Endometrium (tissue), 2 donors: ENCODE results near the gene UPP2.

Experiments
- FAIRE-seq: peaks from 2 replicates; lab custom pipeline; 2012; peaks lifted over from hg19 to GRCh38; lab: Jason Lieb, UNC
- donor health status: control.
- donor health status: control.

The UPP2 gene

GRCh38 chr2:158101384-158101926, at the start of gene UPP2:
Gene UPP2 (plus strand): TSS chr2:158101876. CDS start chr2:158102064, 188 bp downstream.
- no peak for FAIRE-seq

DNA sequence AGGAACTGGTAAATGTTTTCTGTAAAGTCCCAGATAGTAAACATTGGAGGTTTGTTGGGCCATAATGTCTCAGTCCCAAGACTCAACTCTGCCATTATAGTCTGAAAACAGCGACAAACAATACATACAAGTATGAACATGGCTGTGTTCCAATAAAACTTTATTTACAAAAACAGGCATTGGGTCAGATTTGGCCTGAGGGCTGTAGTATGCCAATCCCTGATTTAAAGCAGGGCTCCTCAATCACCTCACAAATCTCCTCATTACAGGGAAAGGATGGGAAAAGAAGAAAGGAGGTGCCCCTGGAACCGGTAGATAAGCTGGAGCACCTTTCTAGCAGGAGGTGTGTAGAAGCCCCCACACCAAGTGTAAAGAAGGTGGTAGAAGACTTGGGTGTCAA, 48.9 kb upstream of the UPP2 start:
- no peak for FAIRE-seq

DNA sequence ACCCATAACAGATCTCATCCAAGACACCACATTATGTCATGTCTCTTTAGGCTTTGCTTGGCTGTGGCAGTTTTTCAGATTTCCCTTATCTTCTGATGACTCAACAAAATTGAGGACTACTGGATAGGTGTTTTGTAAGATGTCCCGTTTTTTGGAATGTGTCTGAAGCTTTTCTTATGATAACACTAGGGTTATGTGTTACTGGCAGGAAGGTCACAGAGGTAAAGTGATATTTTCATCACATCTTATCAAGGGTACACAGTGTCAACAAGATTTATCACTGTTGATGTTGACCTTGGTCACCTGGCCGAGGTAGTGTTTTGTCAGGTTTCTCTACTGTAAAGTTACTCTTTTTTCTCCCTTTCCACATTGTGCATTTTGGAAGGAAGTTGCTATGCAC, 44.8 kb upstream of the UPP2 start:
- no peak for FAIRE-seq

DNA sequence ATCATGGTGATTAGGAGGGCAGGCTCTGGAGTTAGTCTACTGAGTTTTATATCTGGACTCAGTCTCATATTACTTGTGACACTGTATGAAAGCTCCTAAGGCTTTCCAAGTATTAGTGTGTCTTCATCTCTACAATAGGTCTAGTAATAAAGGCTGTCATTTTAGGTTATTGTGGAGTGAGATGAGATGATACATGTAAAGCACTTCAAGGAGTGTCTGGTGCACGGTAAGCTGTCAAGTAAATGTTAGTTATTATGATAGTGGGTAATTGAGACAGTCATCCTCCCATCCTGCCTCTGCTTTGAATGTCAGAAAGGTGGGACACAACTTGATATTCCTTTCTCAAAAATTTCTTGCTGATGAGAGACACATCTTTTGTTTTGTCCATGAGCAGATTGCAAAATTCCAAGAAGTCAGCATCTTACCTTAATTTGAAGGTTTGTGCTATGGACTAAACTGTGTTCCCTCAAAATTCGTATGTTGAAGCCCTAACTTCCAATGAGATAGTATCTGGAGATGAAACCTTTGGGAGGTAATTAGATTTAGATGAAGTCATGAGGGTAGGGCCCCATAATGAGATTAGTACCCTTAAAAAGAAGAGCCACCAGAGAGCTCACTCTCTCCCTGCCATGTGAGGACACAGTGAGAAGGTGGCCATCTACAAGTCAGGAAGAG, 41.4 kb upstream of the UPP2 start:
- FAIRE-seq = no peak

DNA sequence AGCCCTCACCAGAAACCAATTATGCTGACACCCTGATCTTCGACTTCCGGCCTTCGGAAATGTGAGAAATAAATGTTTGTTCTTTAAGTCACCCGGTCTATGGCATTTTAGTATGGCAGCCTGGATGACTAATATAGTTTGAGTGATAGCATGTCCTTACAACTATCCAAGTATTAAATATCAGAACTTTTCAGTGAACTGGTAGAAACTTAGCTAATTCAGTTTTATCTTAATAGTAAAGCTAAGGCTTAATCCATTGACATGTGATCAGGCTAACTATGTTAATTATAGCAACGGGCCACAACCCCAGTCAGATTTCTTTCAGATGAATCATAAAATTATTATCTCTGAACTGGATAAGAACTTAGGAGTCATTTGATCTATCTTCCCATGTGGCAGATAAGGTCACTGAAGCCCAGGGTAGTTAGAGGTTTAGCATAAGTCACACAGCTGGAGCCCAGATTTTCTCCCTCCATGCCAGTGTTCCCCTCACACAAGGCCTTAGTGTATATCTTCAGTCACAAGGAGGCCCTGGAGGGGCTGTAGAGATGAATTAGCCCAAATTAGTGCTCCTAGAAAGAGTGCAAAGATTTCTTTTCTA, 40.7 kb upstream of the UPP2 start:
- FAIRE-seq = no peak

DNA sequence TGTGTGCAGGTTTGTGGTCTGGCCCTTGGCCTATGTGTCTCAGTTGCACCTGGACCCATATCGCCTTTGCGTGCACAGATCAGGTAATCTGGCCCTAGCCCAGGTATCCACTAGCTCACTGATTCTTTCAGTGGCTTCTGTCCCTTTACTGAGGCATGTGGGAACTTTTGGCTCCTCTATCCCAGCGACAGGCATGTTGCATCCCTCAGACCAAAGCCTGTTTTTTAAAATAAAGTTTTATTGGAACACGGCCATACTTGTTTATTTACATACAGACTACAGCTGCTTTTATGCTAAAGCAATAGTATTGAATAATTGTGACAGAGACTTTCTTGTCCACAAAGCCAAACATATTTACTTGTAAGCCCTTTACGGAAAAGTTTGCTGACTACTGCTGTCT, 39.9 kb upstream of the UPP2 start:
- FAIRE-seq = no peak

DNA sequence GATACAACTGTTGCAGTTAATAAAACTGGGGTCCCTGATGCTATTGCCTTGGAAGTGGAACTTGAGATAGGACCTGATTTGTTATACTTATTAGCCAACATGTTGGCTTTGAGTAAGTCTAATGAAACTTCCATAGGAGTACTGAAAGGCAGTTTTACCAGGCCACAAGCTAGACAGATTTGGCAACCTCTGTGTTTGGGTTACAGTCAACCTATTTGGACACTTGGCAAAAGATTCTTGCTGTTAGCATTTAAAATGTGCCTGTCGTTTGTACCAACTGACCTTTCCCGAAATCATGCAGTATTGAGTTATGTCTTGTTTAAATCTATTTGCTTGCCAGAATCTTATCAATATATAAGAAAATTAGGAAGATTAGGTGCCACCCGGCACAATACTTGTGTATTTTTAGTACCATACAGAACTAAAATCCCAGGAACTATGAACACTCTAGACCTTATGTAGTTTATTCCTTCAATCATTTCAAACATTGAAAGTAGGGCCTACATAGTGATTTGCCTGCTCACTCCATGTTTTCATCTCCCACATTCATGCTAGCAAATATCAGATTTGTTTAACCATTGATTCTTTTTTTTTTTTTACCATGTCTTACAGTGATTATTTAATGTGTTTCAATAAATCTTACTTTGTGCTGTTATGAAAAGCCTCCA, 35.5 kb upstream of the UPP2 start:
- FAIRE-seq = no peak

GRCh38 chr2:158071018-158071417, 30.7 kb upstream of the UPP2 start:
- no peak for FAIRE-seq

GRCh38 chr2:158072361-158072760, 29.3 kb upstream of the UPP2 start:
- FAIRE-seq = no peak

DNA sequence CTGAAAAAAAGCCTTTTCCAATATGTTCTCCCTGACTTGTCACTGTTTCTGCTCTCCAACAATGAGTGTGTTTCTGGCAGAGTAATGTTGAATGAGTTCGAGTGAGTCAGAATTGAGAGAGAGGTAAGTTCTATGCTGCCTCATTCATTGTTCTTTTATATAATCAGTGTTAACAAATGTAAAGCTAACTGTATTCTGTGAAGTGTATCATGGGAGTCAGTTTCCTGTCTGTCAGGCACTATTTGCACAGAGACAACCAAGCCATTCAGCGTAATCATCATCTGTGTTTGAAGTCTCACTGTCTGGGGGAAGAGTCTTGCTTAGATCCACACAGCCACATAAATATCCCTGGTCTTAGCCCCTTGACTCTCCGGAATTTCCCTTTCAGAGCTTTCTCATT, 22.0 kb upstream of the UPP2 start:
- FAIRE-seq = no peak

- no peak for FAIRE-seq
Measured at GRCh38 chr2:158088093-158088492, 13.6 kb upstream of the UPP2 start.

DNA sequence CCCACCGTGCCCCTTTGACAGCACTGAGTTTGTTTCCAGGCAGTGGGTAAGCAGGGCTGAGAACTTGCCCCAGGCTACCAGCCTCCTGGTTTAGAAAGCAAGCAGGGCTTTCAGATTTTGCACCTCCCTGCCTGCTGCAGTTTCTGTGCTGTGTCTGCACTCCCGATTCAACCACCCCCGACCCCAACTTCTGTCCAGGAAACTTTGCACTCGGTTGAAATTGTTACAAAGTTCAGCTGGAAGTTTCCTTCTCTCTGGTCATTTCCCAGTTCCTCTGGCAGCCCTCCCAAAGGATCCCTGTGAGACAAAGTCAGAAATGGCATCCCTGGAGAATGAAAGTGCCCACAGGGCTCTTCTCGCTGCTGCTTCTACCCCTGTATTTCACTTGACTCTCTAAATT, 12.4 kb upstream of the UPP2 start:
- FAIRE-seq = no peak

DNA sequence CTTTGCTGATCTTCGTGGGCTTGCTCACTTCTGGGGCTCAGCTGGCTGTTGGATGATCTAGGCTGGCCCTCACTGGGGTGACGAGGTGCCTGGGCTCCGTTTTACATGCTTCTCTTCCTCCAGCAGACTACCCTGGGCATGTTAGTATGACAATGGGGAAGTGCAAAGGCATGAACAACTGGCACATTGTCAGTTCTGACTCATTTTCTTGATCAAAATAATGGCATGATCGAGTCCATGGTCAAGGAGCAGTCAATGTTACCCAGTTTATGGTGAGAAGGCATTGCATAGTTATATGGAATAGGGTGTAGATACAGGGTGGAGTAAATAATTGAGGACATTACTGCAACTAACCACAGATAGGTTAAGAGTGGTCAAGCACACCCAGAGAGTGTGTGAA, 10.0 kb upstream of the UPP2 start:
- no peak for FAIRE-seq

GRCh38 chr2:158094487-158095092, 7.1 kb upstream of the UPP2 start:
- no peak for FAIRE-seq

- FAIRE-seq = no peak
Measured at GRCh38 chr2:158095269-158095668, 6.4 kb upstream of the UPP2 start.

DNA sequence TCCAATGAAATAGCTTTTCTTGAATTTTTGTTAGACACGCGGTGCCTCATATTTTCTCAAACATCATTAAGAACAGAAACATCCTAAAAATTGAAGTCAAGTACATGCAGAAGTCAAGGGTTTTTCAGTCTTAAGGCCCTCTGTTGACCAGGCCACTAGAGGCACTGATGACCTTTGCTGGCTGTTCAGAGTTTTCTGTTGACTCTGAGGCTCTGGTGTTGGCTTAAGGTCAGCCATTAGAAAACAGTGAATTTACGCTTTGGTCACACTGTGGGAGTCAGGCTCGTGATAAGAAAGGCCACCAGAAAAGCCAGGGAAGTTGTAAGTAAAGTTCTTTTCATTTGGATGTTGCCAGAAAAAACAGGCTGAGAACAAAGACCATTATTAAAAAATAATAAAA, 5.8 kb upstream of the UPP2 start:
- no peak for FAIRE-seq

DNA sequence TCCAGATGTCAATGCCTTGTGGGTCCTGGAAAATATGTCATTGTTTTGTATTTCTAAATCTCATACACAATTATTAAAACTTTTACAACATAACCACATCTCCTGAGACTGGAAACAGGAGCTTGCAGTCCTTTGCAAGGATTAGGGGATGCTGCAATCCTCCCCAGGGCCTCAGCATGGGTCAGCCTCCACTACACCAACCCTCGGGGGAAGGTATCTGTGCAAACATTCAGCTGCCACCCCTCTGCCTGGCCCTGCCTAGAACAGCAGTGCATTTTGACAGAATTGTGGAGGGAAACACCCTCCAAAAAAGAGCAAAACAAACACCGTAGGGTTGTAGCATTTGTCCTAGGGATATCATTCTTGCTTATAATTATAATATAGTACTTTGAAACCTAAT, 4.2 kb upstream of the UPP2 start:
- FAIRE-seq = no peak

GRCh38 chr2:158098178-158098577, 3.5 kb upstream of the UPP2 start:
- FAIRE-seq = no peak

- no peak for FAIRE-seq
Measured at GRCh38 chr2:158099716-158100115, 2.0 kb upstream of the UPP2 start.

GRCh38 chr2:158100411-158100810, 1.3 kb upstream of the UPP2 start:
- FAIRE-seq = no peak

- no peak for FAIRE-seq
Measured at GRCh38 chr2:158102446-158102845, 770 bp downstream of the UPP2 start.

GRCh38 chr2:158103411-158104012, 1.8 kb downstream of the UPP2 start:
- FAIRE-seq = no peak

DNA sequence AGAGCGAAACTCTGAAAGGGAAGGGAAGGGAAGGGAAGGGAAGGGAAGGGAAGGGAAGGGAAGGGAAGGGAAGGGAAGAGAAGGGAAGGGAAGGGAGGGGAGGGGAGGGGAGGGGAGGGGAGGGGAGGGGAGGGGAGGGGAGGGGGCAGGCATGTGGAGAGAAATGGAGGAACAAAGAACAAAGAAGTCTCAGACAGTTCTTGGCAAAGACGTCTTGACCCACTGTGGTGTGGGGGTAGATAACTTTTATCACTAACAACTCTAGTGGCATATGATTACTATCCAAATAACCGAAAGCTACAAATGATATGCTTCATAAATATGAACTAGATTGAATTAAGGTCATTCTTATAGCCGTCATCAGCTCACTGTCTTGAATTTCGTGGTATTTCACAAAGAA, 3.2 kb downstream of the UPP2 start:
- no peak for FAIRE-seq
